Body of pancreas (tissue), 4 donors: ENCODE measurements around the gene SUPT7L. TPM values are rescaled to one million over a fixed set of nuclear protein-coding genes. Genes with fewer than 3 reads are reported as not detected.
"Not testable (repeated sequence)": the region's sequence is repeated elsewhere in the genome, so short reads cannot be mapped to it uniquely, and the experiment has no call there.

Experiments
- ATAC-seq: fragments of 150-250 bp; one replicate; pipeline ENCODE4 v1.9.1; 2016
- DNase-seq, 4 donors: peaks; one replicate each; pipeline ENCODE4 v3.0.0-alpha.2; 2019
- H3K27ac ChIP-seq, 4 donors: fragments of 200-600 bp; sonication (generic); 1 replicate in 3 of 4; 2 replicates in 1 of 4; pipeline versions ENCODE4 v1.5.1 to v1.6.1; 2016 to 2019; ENCODE audit warnings: mild to moderate bottlenecking in 1 of 4, mixed read lengths in 1 of 4, moderate library complexity in 1 of 4
- H3K27me3 ChIP-seq, 2 donors: fragments of 200-600 bp; sonication (generic); one replicate each; pipeline ENCODE4 v1.6.0; 2016; ENCODE audit warnings: mild to moderate bottlenecking in 1 of 2
- H3K36me3 ChIP-seq, 2 donors: fragments of 200-600 bp; sonication (generic); replicated peaks in 1 of 2; 2 replicates each; pipeline ENCODE4 v1.5.1; 2016; ENCODE audit warnings: low read depth in 2 of 2; ENCODE audit not compliant: insufficient read depth in 1 of 2
- H3K4me1 ChIP-seq: fragments of 200-600 bp; sonication (generic); one replicate; pipeline ENCODE4 v1.6.0; 2016
- H3K4me3 ChIP-seq, 2 donors: fragments of 200-600 bp; sonication (generic); 1 replicate in 1 of 2; 2 replicates in 1 of 2; pipeline ENCODE4 v1.5.1; 2016 to 2019
- H3K9me3 ChIP-seq, 3 donors: fragments of 200-600 bp; sonication (generic); 1 replicate in 2 of 3; 2 replicates in 1 of 3; pipeline ENCODE4 v1.5.1; 2016
- POLR2A ChIP-seq, 3 donors: fragments of 450-650 bp; IDR thresholded peaks; one replicate each; pipeline ENCODE4 v1.6.1; 2016; ENCODE audit warnings: antibody characterized with exemption in 3 of 3, mild to moderate bottlenecking in 2 of 3
- WGBS, 2 donors: methylation state at CpG; one replicate each; pipeline ENCODE4 v1.1.5; 2017; 5-methylcytosine and 5-hydroxymethylcytosine counted together
- intact Hi-C: fragments of 100-400 bp; cut with DNase I; formaldehyde crosslinking; loops from one replicate; pipeline ENCODE4 v1.15.1; 2023
- total RNA-seq, 2 donors: library from RNA; depleted of rRNA; stranded (reverse); fragments of >200 nt; gene quantifications; one replicate each; pipeline ENCODE4 v1.1.0, GENCODE V29; 2016
- TF ChIP-seq, protein P1 (sequence below), 7 experiments: fragments of 450-650 bp in 4 of 7; fragments of 200-600 bp in 3 of 7; sonication (generic) in 3 of 7; IDR thresholded peaks; one replicate each; pipeline ENCODE4 v1.5.1; 2016 to 2019; ENCODE audit warnings: antibody characterized with exemption in 7 of 7

The SUPT7L gene
- total RNA-seq, 2 donors from 2014 or later, result 18.4 to 29.3 TPM

DNA sequence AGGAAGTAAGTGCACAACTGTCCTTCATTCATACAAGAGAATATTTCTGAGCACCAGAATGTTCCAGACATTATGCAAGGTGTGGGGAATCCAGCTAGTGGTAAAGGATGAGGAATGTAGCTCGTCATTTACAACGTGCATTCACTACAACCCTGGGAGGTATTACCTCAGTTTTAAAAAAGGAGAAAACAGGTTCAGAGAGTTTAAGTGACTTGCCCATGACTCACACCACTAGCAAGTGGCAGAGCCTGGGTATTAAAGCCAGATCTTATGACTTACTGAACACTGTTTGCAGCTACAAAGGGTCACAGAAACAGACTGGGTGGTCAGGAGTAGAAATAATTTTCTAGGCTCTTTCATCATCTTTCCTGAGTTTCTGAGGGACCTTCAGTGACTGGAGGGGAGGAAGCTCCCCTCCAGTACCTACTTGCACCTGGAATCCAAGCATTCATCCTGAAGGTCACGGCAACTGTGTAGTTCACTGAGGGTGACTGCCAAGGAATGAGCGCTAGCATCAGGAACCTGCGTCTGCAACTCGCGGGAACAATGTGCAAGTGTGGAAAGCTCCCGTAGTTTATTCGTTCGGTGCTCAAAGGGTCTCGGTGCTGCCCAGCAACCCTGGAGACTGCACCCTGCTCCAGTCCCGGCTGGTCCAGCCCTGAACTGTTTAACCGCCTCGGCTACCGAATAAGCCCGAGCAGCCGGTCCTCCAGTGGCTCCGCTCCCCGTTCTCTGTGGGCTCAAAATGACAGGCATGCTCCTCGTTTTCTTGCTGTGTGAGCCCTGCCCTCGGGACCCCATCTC, 35.2 kb downstream of the SUPT7L start:
- TF ChIP-seq, protein P1, sequence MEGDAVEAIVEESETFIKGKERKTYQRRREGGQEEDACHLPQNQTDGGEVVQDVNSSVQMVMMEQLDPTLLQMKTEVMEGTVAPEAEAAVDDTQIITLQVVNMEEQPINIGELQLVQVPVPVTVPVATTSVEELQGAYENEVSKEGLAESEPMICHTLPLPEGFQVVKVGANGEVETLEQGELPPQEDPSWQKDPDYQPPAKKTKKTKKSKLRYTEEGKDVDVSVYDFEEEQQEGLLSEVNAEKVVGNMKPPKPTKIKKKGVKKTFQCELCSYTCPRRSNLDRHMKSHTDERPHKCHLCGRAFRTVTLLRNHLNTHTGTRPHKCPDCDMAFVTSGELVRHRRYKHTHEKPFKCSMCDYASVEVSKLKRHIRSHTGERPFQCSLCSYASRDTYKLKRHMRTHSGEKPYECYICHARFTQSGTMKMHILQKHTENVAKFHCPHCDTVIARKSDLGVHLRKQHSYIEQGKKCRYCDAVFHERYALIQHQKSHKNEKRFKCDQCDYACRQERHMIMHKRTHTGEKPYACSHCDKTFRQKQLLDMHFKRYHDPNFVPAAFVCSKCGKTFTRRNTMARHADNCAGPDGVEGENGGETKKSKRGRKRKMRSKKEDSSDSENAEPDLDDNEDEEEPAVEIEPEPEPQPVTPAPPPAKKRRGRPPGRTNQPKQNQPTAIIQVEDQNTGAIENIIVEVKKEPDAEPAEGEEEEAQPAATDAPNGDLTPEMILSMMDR (IDR thresholded peaks at IDR 0.05), result no peak
- TF ChIP-seq POLR2A (IDR thresholded peaks at IDR 0.05), result no peak
- ATAC-seq (peak; percentile 64), DNase-seq (peak; percentile 16 to 37 (median 26))
- intact Hi-C loops, result no loop called here
- H3K4me1 ChIP-seq, result peaks cover 19% of the 10 kb centered on the region
- H3K27me3 ChIP-seq, result no peaks in the 10 kb centered on the region
- no peaks in the 10 kb centered on the region for H3K9me3 ChIP-seq
- H3K27ac ChIP-seq, result peak overlapping the region in 3 of 4 donors; percentile 70 to 76 (median 71)
- peaks cover 0 to 8% of the 10 kb centered on the region in 2 donors for H3K36me3 ChIP-seq
- H3K4me3 ChIP-seq, result peak overlapping the region; percentile 86 to 90
- 2 to 9% methylated on average over 3 to 18 of the region's 21 CpGs for WGBS, 2 donors

DNA sequence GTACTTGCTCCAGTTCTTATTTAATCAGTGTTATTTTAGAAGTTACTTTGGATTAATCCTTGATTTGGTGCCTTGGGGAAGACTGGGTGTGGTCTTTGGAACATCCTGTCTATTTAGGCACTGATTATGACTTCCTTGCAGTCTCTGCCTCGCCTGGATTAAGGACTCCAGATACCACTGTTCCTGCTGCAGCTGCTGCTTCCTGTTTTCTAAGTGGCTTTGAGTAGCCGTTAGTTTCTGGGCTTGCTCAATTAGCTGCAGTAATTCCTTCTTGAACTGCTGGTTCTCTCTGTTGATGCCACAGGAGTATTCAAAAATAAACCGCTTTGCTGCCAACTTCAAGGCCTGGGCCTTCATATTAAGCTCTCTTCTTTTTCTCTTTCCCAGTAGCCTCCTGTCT, 36.5 kb downstream of the SUPT7L start:
- H3K4me3 ChIP-seq, intact Hi-C loops, ATAC-seq, H3K9me3 ChIP-seq, H3K27me3 ChIP-seq, H3K36me3 ChIP-seq: not testable (repeated sequence)
- Histone ChIP-seq H3K4me1 (peaks cover 19% of the 10 kb centered on the region), H3K27ac (peak overlapping the region in 1 of 4 donors; percentile 14)
- WGBS, 2 donors, result 65 to 71% methylated on average over 3 of the region's 3 CpGs
- peak in 1 of 4 donors; percentile 3 for DNase-seq

DNA sequence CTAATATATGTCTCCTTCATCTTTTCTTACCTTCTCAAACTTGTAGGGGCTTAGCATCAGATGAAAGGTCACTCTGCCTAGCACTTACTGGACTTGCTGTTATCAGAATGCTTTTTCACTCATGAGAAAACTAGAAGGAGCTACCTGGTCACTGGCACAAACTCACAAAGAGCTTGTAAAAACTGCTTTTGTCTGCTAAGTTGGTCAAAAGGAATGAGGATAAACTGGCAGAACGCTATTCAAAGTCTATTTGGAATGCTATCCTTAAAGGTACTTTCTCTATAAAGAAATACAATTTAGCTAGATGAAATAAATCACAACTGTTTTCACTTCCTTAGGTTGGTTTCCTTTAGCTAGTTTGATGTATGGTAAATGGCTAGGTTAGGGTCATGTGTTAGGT, 37.1 kb downstream of the SUPT7L start:
- 88 to 100% methylated on average over 1 of the region's 1 CpG for WGBS, 2 donors
- H3K36me3 ChIP-seq, H3K9me3 ChIP-seq, DNase-seq, intact Hi-C loops, H3K27me3 ChIP-seq, H3K4me3 ChIP-seq, ATAC-seq: not testable (repeated sequence)
- peaks cover 19% of the 10 kb centered on the region for H3K4me1 ChIP-seq
- H3K27ac ChIP-seq, result peak overlapping the region in 1 of 4 donors; percentile 14

DNA sequence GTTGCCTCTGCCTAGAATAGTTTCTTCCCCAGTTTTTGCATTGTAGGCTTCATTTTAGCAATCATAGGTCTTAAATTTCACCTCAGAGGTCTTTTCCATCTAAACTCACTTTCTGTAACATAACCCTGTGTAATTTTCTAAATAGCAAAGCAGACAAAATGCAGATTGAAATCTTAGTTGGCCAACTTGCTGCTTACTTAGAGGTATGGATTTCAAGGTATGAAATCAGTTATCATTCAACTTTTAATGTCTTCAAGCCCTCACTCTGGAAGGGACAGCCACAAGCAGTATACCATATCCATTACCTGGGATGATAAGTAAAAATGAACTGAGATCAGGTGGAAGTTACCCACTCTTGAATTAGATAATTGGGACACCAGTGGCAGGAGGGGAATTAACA, 38.5 kb downstream of the SUPT7L start:
- ATAC-seq, result no peak
- no peaks in the 10 kb centered on the region for H3K27me3 ChIP-seq
- no peak overlapping the region for H3K27ac ChIP-seq
- TF ChIP-seq, protein P1 (IDR thresholded peaks at IDR 0.05), result no peak
- peaks cover 4 to 6% of the 10 kb centered on the region in 2 donors for H3K36me3 ChIP-seq
- no peak for DNase-seq
- peaks cover 14% of the 10 kb centered on the region for H3K4me1 ChIP-seq
- no peaks in the 10 kb centered on the region for H3K9me3 ChIP-seq
- intact Hi-C loops, result no loop called here
- no peak overlapping the region for H3K4me3 ChIP-seq

DNA sequence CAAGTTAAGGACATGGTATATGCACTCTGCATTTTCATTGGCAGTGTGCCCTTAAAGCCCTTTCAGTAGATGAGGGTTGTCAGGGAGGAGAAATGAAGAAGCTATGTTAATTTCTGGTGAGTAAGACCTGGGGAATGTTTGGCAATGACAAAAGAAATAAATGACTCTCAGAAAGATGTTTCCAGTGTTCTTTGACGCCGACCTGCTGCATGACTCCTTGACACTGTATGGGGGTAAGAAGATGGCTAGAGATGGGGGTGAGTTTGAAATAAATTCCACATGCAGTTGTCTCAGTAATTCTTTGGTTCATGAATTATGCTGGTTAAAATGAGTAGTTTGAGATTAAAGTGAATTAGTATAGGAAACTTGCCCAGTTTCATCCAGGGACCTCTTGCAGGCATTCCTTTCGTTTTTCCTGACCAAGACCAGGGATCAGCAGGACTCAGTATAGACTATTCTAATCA, 40.5 kb downstream of the SUPT7L start:
- no peak for DNase-seq
- H3K4me3 ChIP-seq, result no peak overlapping the region
- ATAC-seq, result no peak
- H3K36me3 ChIP-seq, result peaks cover 4 to 11% of the 10 kb centered on the region in 2 donors
- no peaks in the 10 kb centered on the region for H3K27me3 ChIP-seq
- intact Hi-C loops, result no loop called here
- 73 to 82% methylated on average over 3 of the region's 3 CpGs for WGBS, 2 donors
- TF ChIP-seq, protein P1 (IDR thresholded peaks at IDR 0.05), result no peak
- no peak for TF ChIP-seq POLR2A (IDR thresholded peaks at IDR 0.05)
- H3K9me3 ChIP-seq, result no peaks in the 10 kb centered on the region
- no peak overlapping the region for H3K27ac ChIP-seq
- peaks cover 4% of the 10 kb centered on the region for H3K4me1 ChIP-seq

DNA sequence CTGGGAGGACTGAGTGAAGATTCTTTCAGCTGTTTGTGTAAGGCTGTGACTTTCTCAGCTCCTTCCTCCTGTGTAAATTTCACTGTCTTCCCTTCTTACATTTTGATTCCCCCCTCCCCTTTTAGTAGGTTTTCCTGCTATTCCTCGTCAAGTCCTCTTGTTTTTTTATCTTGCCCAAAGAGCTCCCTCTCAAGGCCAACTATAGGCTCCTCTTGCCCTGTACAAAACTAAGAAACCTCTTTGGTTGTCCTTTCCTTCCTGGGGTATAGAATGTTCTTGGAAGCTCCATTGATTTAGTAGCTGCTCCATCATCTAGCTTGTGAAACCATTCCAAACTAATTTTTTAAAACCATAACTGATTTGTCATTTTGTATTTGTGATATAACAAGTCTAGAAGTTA, 41.9 kb downstream of the SUPT7L start:
- Histone ChIP-seq H3K36me3 (peaks cover 4 to 20% of the 10 kb centered on the region in 2 donors), H3K4me3 (no peak overlapping the region), H3K9me3 (no peaks in the 10 kb centered on the region), H3K27ac (no peak overlapping the region), H3K27me3 (no peaks in the 10 kb centered on the region), H3K4me1 (no peaks in the 10 kb centered on the region)
- WGBS, 2 donors, result 68 to 86% methylated on average over 1 of the region's 1 CpG
- intact Hi-C loops, result no loop called here
- DNase-seq, result no peak
- TF ChIP-seq POLR2A (IDR thresholded peaks at IDR 0.05), result no peak
- TF ChIP-seq, protein P1 (IDR thresholded peaks at IDR 0.05), result no peak
- no peak for ATAC-seq
